ENCODE data around the gene PLCD1.

DNA sequence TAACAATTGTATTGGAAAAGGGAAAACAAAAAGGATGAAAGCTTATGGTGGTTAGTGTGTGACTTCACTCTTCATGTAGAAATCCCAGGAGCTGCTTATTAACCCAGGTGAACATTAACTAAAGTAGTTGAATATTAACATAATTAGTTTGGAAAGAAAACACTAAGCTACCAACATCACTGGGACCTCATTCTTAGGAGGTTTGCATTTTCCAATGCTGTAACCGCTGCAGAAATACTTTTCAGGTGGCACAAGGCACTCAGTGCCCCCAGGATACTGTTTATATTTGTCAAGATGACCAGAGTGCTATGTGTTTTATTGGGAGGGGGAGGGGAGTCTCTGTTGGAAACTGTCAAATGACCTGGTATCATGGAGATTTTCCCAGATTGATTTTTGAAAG, 64.7 kb downstream of the PLCD1 start:
- no peak for TF ChIP-seq POLR2A (IDR thresholded peaks at IDR 0.05; ENCODE audit: low read depth, low read length)
- TF ChIP-seq POLR2AphosphoS5 (IDR thresholded peaks at IDR 0.05; ENCODE audit: low read depth, low read length), result no peak
- TF ChIP-seq TAF1 (IDR thresholded peaks at IDR 0.05; ENCODE audit: borderline replicate concordance, low read depth, low read length), result no peak
